ENCODE measurements around the gene ANO2.
"Not testable (repeated sequence)": the region's sequence is repeated elsewhere in the genome, so short reads cannot be mapped to it uniquely, and the experiment has no call there.

ANO2 gene

DNA sequence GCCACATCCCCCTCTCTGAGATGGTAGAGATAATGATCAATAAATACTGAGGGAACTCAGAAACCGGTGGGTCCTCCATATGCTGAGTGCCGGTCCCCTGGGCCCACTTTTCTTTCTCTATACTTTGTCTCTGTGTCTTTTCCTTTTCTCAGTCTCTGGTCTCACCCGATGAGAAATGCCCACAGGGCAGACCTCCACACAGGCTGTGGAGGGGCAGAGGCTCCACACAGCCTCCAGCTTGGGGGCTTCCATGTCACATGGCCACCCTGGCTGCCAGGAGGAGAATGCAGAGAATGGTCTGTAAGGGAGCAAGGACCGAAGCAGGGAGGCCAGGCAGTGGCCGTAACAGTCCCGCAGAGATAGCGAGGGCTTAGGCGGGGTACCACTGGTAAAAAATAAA, 407.3 kb downstream of the ANO2 start:
- DNase-seq (ENCODE audit: low read depth) = no peak

GRCh38 chr12:5537026-5537615, 407.9 kb downstream of the ANO2 start:
- DNase-seq (ENCODE audit: low read depth) = not testable (repeated sequence)

DNA sequence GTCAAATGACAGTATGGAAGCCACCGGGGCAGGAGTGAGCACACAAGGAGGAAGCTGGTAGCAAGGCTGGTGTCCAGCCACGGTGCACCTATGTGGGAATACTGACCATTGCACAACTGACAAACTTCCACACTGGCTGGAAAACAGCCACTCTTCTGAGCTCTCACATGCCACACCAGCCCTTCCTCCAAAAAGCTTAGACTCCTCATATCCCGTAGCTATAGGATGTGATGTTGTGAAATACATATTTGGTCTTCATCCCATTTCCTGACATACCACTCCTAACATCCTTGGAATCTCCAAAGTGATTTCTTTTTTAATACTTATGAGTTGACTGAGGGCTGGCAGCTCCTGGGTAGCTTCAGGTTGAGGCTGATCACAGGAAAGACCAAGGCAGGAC, 409.5 kb downstream of the ANO2 start:
- DNase-seq (ENCODE audit: low read depth) = no peak

DNA sequence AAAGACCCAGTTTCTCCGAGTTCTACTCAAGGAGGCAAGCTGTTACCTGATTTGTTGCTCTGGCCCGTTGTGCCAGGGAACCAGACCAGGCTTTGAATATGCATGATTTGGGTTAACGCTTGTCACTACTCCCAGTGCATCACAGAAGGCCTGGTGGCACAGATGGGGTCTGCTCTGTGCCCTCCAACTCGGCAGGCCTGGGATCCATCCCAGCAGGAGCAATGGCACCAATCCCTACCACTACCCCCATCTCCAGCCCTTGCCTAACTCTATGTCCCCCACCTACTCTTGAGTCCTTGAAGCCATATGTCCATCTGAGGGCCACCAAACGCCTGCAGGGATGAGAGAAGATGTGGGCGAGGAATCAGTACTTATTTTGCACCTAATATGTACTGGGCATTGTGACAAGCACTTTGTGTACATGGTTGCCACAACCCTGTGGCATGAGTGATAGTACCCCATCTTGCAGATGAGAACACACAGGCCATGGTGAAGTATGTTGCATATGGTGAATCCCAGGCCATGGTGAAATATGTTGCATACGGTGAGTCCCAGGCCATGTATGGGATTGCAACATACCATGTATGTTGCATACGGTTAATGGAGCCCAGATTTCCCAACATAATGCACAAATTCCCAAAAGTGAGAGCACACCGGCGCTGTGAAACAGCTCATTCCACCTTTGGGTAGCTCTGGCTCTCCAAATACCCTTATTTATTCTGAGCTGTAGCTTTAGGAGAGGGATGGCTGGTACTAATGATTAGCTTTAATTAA, 410.4 kb downstream of the ANO2 start:
- DNase-seq (ENCODE audit: low read depth) = no peak

- no peak for DNase-seq (ENCODE audit: low read depth)
These were observed 411.7 kb downstream of the ANO2 start for GRCh38 chr12:5533368-5533767.

DNA sequence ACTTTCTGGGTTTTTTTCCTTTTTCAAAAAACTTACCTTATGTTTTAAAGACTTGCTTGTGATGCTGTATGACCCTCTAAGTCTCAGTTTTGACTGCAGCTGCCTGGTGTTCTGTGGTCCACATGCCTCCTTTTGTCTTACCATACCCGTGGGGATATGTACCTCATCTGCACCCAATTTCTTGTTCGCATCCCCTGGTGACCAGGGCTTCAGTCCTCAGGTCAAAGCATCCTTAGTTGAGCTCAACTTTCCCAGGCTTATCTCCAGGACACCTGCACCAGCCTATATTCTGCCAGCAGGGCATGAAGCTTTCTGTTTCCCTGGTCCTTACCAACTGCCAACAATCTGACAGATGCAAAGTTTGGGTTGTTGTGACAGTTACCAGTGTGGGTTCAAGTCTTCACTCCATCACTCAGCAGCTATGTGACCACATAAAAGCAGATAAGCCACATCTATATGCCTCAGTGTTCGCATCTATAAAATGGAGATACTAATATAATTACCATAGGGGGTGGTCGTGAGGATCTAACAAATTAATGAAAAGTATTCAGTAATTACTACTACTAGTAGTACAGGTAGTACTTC, 419.2 kb downstream of the ANO2 start:
- no peak for DNase-seq (ENCODE audit: low read depth)

DNA sequence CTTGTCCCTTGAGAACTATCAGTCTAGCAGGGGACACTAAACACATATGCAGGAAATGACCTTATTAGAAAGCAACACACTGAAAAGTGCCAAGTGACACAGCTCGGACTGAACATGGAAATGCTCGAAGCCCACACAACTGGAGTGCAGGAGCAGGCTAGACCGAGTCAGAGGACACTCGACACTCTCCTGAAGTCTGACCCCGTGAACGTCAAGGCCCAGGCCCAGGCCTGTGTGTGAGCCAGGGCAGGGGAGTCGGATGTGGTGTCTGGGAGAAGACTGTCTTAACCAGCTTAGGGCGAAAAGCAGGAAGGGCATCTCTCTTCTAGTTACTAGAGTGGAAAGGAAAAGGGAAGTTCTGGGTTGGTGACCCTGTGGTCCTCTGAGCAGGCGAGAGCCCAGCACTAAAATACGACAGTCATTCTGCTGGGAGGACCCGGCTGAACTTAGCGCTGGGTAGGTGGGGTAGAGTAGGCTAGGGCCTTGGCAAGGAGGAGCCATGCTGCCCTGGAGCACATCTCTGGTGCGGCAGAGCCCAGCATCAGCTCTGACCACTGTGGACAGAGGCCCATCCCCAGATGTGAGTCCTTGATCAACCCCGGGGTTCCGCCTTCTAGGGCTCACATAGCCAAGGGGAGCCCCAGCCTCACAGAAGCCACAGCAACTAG, 420.2 kb downstream of the ANO2 start:
- no peak for DNase-seq (ENCODE audit: low read depth)

- no peak for DNase-seq (ENCODE audit: low read depth)
These were observed 420.8 kb downstream of the ANO2 start for GRCh38 chr12:5524116-5524768.

DNA sequence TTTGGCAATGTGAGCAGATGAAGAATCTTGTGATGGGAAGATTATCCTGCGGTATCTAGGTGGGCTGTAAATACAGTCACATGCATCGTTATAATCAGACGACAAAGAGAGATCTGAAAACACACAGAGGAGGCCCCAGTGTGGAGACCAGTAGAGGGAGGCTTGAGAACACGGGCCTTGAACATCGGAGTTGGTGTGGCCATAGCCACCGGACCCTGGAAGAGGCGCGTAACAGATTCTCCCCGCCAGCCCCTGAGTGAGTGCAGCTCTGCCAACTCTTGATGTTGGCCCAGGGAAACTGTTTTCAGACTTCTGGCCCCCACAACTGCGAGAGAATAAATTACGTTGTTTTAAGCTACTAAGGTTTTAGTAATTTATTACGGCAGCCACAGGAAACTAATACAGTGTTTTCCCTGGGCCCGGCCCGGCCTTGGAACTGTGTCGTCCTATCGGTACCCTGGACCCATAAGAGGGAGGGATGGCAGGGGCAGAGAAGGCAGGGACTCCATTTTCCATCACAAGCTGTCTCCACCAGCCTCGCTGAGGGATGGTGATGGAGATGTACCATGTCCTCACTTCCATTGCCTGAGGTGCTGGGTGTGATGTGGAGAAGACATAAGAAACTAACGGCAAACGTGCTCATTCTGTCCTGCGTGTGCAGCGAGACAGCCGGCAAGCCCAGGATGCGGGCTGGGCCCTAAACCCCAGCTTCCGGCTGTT, 421.5 kb downstream of the ANO2 start:
- no peak for DNase-seq (ENCODE audit: low read depth)

GRCh38 chr12:5522432-5523335, 422.4 kb downstream of the ANO2 start:
- DNase-seq (ENCODE audit: low read depth) = no peak

DNA sequence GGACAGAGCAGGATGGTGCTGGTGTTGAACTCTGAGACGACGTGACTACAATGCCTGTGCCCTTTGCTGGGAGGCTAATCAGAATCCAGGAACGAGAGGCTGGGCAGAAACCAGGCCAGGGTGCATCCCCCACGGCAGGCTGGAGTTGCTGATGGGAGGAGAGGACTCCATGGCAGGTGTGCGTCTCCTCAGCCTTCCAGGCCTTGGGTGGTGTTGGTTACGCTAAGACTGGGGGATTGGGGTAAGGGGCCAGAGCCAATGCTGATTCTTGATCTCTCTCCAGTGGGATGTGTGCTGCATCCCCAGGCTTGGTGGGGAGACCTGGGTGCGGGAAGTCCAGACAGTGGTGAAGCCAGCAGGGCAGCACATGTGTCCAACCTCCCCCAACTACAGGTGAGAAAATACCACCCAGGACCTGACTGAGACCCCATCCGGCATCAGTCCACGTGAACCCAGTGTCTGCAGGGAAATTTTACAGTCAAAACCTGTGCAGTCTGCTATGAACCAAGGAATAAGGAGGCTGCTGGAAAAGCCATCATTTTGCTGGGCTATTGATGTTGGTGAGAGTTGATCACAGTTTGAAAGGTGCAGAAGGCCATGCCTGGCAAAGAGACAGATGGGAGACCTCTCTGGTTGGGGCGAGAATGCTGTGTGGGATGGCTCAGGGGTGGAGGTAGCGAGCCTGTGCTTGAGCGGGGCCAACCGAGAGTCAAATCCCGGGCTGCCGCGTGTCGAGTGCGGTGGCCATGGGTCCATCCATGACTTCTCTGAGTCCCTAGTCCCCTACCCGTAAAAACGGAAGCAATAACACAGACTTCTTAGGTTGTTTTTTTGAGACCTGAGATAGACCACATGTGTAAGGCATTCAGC, 423.4 kb downstream of the ANO2 start:
- no peak for DNase-seq (ENCODE audit: low read depth)

DNA sequence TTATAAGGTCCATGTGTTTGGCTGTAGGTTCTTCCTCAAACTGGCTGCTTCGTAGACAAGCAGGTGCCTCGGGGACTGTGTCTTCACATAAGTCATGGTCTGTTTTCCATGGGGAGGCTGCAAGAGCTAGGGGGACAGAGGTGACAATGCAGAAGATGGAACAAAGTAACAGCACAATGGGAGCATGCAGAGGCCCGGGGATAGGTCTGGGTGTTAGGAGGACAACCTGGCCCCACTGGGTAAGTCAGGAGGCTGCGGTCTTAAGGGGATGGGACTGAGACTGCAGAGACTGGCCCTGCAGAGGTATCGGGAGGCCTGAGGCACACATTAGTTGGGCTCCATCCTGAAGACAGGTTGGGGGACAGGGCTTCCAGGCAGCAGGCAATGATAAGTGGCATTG, 424.2 kb downstream of the ANO2 start:
- DNase-seq (ENCODE audit: low read depth) = no peak

GRCh38 chr12:5520037-5520436, 425.0 kb downstream of the ANO2 start:
- DNase-seq (ENCODE audit: low read depth) = no peak

GRCh38 chr12:5518584-5519365, 426.3 kb downstream of the ANO2 start:
- no peak for DNase-seq (ENCODE audit: low read depth)

- DNase-seq (ENCODE audit: low read depth) = no peak
These were observed 428.5 kb downstream of the ANO2 start for GRCh38 chr12:5516371-5517241.

DNA sequence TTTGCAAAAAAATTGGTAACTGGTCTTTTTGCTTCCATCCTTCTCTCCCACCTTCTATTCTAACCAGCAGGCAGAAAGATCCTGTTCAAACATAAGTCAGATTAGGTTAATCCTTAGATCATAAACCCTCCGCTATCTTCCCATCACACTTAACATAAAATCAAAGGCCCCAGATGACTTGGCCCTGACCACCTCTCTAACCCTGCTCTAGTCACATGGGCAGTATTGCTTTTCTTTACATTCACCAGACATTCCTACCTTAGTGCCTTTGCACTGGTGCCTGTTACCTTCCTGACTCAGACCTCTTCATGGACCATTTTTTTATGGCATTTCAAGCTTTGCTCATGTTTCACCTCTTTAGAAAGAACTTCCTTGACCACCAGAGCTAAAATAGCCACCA, 429.6 kb downstream of the ANO2 start:
- no peak for DNase-seq (ENCODE audit: low read depth)

- no peak for DNase-seq (ENCODE audit: low read depth)
These were observed 430.5 kb downstream of the ANO2 start for GRCh38 chr12:5514545-5514944.

DNA sequence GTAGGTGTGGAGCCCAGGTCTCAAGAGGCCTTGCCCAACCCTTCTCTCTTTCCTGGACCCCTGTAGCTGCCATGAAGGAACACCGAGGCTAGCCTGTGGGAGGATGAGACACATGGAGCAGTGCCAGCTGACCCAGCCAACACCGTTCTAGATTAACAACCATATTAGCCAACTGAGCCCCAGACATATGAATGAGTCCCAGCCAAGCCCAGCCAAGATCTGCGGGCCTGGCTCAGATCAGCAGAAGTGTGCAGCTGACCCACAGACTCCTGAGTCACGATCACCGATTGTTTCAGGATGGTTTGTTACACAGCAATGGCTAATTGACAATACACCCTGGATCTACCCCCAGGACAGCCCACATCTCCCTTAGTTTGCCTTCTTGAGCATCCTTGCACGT, 431.0 kb downstream of the ANO2 start:
- no peak for DNase-seq (ENCODE audit: low read depth)
